ENCODE measurements around the gene CCDC12.
A peak's percentile ranks its signal among the peaks of the same experiment; 100 is the strongest.
"Not testable (repeated sequence)": the region's sequence is repeated elsewhere in the genome, so short reads cannot be mapped to it uniquely, and the experiment has no call there.

Gene CCDC12

DNA sequence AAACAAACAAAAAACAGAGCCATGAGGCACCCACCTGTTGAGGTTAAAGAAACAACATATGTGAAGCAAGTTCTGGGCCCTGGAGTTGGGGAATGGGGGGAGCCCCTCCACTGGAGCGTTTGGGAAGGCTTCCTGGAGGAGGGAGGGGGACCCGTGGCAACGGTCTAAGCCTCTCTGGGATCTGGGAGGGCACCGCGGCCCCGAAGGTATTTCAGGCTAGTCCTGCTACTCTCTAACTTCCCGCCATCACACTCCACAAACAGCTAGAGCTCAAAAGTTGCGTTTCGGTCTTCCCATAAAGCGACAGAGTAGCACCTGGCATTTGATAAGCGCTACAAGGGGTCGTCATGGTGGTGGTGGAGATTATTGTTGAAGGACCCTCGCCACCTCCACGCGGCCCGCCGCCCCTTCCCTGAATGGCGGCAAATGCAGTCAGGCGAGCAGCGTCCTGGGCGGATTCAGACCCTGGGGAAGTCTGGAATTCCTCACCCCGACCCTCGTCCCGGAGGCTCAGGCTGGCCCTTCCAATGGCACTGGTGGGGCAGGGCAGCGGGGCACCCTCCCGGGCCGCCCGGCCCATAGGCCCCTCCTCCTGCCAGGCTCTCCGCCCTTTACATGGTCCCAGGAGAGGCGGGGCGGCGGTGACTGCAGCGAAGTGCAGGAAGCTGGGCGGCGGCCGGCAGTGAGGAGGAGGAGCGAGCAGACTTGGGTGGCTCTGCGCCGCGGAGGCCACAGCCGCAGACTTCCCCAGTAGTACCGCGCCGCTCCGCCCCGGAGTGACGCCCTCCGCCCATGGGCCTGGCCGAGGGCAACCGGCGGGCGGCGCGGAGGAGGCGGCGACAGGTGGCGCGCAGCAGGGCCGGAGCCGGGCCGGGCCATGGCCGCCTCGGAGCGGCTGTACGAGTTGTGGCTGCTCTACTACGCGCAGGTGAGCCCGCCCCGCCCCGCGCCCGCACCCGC is 2.7 kb upstream of the CCDC12 start, which contains the start of gene NBEAL2:
TSS of gene NBEAL2 (plus strand) at position 682 of the 960 bp plus-strand sequence. CDS start at position 878, 196 bp downstream.
- DNase-seq: peak; percentile 82

GRCh38 chr3:46978381-46978780 is 1.8 kb upstream of the CCDC12 start:
- DNase-seq: no peak

- no peak for DNase-seq
Measured at GRCh38 chr3:46977811-46978195, 1.3 kb upstream of the CCDC12 start.

DNA sequence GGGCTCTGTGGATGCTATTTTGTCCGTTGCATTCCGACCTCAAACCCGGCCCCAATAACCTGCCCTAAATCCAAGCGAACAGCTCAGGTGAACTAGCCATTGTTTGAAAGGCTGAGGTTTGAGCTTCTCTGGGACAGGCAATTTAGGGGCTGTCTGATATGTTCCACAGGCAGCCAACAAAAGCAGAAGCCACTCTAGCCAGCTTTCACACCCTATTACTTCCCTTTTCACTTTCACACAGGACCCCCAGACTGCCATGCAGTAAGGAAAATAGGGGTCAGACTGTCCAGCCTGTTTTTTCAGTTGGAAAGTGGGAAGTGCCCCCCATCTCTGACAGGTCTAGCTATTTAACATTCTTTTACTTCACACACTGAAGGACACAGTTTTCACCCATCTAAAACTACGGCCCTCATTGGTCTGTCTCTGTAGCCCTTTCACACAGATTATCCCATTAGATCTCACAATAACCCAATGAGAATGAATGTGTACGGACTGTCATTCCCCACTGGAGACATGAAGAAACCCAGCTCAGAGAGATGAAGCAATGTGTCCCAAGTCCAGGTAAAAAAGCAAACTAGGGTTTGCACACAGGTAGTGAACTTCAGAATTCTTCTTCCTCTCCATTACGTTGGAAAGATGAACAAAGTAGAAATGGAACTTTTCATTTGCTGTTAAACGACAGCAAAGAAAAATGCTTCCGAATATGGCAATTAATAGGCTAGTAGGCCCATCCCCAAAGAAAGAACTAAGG is 1.9 kb downstream of the CCDC12 start:
- no peak for DNase-seq

- no peak for DNase-seq
Measured at GRCh38 chr3:46972396-46972795, 4.1 kb downstream of the CCDC12 start.

DNA sequence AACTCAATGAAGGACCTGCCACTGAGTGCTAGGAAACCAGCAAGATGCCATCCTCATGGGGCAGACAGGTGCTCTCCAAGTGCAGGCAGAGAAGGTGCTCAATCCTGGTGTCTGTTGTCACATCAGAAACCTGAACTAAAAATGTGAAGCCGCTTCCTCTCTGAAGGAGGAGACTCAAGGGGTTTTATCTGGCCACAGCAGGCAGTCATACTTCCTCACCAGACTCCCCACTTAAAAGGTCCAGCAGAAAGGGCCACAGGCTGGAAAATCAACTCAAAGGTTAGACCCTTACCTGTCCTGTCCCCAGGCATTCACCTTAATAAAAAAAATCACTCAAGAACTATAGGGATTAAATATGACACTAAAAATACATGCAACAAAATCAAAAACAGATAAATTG is 4.8 kb downstream of the CCDC12 start:
- no peak for DNase-seq

DNA sequence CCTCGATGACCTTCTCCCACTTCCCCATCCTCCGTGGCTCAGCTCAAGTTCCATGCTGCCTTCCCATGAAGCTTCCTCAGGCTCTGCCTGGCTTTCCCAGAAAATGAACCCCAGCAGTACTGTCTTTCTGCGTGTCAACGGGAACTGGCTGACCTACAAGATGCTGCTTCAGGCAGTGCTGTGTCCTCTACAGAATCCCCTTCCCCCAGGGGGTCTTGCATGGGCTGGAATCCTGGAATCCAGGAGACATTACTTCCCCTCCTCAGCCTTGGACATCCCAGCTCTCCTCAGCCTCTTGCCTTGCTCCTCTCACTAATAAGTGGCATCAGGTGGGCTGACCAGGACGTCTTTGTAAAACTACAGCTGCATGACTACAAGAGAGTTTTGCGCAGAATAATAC is 5.4 kb downstream of the CCDC12 start:
- no peak for DNase-seq

GRCh38 chr3:46970391-46971091 is 6.0 kb downstream of the CCDC12 start:
- no peak for DNase-seq

DNA sequence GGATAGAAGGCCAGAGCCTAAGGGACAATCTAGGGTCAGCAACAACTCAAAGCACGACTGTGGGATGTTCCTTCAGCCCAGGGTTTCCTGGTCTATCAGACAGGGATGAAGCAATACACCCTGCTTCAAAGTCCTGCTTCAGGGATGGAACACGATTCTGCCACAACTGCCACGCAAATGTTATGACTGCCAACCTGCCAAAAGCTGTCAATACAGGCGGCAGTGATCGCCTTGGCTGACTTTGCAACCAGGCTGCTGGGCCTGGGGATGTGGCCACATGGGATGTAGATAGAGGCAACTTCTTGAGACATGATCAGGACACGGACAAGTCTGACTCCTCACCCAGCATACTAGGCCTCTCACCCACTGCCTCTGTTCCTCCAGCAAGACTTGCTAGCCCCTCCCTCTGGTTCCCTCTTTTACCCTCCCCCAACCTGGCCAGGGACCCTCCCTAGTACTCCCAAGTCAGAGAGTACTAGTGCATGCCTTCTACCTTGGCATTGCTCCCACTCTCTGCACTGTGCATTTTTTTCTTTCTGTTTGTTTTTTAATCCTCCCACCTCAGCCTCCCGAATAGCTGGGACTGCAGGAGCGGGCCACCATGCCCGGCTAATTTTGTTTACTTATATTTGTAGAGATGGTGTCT is 7.6 kb downstream of the CCDC12 start:
- no peak for DNase-seq

GRCh38 chr3:46966811-46967210 is 9.7 kb downstream of the CCDC12 start:
- no peak for DNase-seq

GRCh38 chr3:46965151-46965550 is 11.4 kb downstream of the CCDC12 start:
- DNase-seq: no peak

DNA sequence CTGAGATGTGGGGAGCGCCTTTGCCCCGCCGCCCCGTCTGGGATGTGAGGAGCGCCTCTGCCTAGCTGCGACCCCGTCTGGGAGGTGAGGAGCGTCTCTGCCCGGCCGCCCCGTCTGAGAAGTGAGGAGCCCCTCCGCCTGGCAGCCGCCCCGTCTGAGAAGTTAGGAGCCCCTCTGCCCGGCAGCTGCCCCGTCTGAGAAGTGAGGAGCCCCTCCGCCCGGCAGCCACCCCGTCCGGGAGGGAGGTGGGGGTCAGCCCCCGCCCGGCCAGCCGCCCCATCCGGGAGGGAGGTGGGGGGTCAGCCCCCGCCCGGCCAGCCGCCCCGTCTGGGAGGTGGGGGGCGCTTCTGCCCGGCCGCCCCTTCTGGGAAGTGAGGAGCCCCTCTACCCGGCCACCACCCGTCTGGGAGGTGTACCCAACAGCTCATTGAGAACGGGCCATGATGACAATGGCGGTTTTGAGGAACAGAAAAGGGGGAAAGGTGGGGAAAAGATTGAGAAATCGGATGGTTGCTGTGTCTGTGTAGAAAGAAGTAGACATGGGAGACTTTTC is 12.4 kb downstream of the CCDC12 start:
- not testable (repeated sequence) for DNase-seq

DNA sequence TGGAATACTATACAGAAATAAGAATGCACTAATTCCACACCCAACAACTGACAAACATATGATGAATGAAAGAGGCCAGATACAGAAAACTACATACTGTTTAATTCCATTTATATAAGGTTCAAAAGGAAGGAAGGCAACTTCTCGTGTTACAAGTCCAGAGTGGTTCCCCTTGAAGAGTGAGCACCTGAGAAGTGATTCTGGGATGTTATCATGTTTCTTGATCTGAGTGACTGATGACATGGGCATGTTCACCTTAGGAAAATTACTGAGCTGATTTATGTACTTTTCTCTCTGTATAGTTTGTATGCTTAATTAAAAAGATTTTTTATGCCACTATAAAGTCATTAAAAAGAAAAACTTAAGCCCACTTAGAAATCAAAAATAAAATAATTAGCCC is 13.6 kb downstream of the CCDC12 start:
- no peak for DNase-seq

GRCh38 chr3:46962427-46962826 is 14.1 kb downstream of the CCDC12 start:
- DNase-seq: no peak

- no peak for DNase-seq
Measured at GRCh38 chr3:46960835-46961234, 15.7 kb downstream of the CCDC12 start.

DNA sequence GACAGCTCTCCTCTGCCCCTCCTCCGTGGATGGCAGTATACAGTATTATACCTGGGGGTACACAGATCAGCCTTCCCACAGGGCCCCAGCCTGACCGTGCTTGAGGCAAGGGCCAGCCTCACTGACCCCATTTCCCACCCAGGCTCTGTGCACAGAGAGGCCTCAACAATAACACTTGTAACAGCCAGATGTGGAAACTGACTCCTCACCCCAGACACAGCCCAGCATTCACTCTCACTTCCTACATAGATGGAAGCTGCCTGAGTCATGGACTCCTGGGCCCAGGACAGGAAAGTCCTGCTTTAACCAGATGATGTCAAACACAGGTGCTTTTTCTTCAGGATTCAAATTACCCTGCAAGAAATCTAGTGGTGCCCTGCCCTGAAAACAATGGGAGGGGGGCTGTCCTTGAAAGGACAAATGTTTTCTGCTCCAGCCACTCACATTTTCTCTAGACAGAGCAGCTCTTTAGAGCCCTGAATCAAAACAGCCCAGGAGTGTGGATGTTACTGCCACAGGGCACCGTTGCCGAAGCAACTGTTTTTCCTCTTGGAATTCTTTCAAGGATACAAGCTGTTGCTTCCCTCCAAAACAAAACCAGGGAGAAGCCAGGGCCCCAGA is 16.4 kb downstream of the CCDC12 start:
- DNase-seq: no peak

DNA sequence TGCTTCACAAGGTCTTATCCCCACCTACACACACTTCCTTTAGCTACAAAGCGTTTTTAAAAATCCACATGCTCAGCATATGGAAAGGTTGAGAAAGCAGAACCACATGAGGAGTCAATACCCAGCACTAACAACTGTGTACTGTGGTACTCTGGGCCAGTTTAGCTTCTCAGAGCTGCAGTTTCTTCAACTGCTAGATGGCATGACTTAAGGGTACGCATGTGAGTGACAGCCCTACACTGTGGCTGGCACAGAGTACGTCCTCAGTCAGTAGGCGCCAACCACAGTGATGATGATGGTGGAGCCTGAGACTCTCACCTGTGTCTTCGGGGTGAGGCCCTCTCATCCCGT is 17.4 kb downstream of the CCDC12 start:
- no peak for DNase-seq

GRCh38 chr3:46958467-46959160 is 17.9 kb downstream of the CCDC12 start:
- DNase-seq: no peak

GRCh38 chr3:46957092-46957820 is 19.3 kb downstream of the CCDC12 start:
- no peak for DNase-seq

DNA sequence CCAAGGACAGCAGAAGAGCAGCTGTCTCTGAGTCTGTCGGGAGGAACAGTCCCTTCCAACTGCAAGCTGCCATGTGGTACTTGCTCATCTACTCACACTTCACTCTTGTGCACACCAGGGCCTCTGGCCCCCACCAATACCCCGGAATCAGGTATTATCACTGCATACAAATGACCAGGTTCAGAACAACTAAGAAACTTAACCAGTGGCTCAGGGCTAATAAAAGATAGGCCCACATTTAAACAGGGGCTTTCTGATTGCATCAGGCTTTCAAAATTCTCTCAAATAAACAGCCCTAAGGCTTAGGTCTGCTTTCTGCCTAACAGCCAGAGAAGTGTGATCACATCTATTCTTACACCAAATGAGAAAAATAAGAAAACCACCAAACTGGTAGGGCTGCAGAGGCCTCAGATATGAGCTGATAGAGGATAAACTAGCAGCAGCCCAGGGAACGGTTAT is 20.7 kb downstream of the CCDC12 start:
- DNase-seq: no peak

DNA sequence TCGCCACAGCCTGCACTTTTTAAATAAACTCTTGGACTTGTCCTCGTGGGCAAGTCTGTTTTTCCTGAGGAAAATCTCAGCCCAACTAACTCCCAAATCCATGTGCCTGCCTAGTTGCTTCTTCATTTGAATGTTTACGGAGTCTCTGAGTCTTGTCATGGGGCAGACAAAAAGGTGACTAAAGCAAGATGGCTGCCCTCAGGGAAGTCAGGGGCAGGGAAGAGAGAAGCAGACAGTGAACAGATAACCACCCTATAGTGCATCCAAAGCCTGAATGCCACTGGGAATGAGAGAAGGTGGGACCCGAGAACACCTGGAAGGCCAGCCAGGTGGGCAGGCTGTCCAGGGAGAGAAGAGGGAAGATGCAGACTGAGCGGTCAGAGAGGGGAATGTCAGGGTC is 21.4 kb downstream of the CCDC12 start:
- DNase-seq: no peak
